ENCODE measurements around the gene ISM1.

The ISM1 gene

DNA sequence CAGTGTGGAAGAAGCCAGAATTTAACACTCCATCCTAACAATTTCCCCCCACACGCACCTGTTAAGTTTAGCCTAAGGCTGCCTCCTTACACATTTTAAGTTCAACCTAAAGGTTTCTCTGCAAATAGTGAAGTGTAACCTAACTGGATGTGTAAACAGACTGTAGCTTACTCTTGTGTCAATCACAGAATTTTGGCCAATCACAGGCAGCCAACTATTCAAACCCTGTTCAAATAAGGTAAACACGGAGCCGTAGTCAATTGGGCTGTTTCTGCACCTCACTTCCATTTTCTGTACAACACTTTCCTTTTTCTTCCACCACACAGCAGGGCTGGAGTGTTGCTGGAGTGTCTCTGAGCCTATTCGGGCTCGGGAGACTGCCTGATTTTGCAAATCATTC lies 92.1 kb downstream of the ISM1 start:
- no peak for DNase-seq (ENCODE audit: low read depth in 3 of 3)

DNA sequence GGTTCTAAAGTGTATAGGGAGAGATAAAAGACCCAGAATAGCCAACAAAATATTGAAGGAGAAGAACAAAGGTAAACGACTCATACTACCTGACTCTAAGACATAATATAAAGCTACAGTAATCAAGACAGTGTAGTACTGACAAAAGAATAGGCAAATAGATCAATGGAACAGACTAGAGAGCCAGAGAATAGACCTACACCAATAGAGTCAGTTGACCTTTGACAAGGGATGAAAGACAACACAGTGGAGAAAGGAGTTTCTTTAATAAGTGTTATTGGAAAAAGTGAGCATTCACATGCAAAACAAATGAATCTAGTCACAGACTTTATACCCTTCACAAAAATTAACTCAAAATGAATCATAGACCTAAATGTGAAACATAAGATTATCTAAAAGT lies 96.4 kb downstream of the ISM1 start:
- no peak for DNase-seq (ENCODE audit: low read depth in 3 of 3)

DNA sequence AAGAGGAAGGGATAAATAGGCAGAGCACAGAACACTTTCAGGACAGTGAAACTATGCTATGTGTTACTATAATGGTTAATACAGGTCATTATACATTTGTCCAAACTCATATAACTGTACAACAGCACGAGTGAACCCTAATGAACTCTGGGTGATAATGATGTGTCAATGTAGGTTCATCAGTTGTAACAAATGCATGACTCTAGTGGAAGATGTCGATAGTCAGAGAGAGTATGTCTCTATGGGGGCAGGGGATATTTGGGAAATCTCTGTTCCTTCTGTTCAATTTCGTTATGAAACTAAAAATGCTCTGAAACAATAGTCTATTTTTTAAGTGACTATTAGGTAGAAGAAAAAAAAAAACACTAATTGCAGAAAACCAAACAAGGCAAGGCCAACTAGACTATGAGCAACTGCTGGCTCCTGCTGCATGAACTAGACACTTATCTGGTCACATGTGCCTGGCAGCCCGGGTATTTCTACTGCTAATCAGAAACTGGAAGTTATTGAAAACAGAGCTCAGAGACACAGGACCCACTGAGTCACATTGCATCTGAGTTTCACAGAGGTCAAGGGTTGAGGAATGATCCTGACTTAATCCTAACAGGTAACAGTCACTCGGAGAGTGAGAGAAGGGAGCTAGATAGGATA lies 97.9 kb downstream of the ISM1 start:
- DNase-seq (ENCODE audit: low read depth in 3 of 3) = no peak

GRCh38 chr20:13320702-13321101 lies 99.6 kb downstream of the ISM1 start:
- no peak for DNase-seq (ENCODE audit: low read depth in 3 of 3)

DNA sequence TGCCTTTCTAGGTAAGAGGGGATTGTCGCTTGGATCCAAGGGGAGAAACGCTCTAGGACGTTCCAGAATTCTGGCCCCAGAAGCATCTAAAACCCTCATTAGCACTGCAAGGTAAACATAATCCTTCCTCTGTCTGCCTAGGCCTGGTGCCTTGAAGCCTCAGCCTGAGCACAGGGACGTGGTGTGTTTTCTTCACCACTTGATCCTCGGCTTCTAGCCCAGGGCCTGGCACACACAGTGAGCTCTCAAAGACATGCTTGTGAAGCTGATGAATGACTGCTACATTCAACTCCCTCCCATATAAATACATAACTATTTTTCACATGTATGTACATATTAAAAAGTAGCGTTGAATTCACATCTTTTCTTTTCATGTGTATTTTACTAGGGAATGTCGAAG lies 100.3 kb downstream of the ISM1 start:
- DNase-seq (ENCODE audit: low read depth in 3 of 3) = no peak

GRCh38 chr20:13322198-13322597 lies 101.1 kb downstream of the ISM1 start:
- no peak for DNase-seq (ENCODE audit: low read depth in 3 of 3)

DNA sequence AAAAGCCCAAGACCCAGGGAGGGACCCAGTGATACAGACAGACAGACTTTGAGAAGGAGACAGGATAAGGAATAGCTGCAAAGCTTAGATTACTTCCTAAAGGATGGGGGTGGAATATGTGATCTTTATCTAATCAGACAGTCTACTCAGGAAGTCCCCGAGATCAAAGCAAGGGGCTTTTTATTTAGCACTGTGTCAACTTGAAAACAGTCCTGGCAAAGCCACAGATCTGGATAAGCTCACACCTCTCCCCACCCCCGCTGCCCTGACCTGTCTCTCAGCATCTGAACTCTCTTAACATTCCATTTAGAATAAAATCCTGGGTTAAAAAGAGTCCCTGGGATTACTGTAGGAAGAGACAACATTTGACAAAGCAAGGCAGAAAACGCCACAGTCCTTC lies 101.5 kb downstream of the ISM1 start:
- DNase-seq (ENCODE audit: low read depth in 3 of 3) = no peak

GRCh38 chr20:13325033-13325432 lies 104.0 kb downstream of the ISM1 start:
- no peak for DNase-seq (ENCODE audit: low read depth in 3 of 3)

DNA sequence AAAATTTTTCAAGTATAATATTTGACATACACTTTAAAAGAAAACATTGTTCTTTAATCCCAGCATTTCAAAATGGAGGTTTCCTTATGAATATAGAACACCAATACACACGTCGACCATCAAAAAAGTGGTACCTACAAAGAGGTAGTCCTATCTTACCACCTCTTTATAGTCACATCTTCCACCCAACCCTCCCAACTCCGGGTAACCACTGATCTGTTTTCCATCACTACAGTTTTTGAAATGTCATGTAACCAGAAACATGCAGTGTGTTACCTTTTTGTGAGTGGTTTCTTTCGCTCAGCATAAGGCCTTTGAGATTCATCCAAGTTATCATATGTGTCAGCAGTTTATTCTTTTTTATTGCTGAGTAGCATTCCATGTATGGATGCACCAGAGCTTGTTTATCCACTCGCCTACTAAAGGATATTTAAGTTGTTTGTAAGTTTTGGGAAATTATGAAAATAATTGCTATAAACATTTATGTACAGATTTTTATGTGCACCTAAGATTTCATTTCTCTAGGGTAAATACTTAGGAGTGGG lies 104.8 kb downstream of the ISM1 start:
- DNase-seq (ENCODE audit: low read depth in 3 of 3) = no peak

GRCh38 chr20:13331536-13331935 lies 110.5 kb downstream of the ISM1 start:
- DNase-seq (ENCODE audit: low read depth in 3 of 3) = no peak

DNA sequence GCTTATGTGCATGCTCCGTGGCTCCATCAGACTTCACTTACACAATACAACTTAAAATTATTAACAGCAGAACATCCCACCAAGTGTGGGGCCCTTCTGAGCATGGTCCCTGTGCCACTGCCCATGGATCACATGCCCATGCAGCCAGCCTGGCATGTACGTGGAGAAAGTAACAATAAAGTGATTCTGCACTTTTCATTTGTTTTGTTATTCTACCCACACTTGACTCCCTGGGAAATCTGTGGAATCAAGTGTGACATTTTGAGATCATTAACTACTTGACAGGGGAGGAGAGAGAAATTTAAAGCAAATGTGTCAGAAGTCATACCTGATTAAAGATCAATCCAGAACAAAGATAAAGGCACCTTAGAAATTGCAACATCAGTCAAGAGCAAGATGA lies 112.0 kb downstream of the ISM1 start:
- no peak for DNase-seq (ENCODE audit: low read depth in 3 of 3)

DNA sequence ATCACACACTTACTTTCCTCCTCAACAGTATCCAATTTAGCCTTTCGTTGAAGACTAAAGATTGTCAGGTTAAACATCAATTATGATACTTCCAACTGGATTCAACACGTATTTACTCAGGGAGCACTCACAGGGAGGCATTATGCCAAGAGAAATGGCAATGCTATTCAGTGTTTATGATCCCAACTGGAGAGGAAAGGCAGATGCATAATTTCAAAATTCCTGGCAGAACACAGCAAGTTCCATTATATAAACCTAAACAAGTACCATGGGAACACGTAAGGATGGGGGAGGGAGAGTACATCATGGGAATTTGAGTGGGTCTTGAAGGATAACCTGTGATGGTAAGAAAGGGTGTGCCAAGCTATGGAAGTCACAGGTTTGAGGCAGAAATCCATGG lies 112.7 kb downstream of the ISM1 start:
- DNase-seq (ENCODE audit: low read depth in 3 of 3) = no peak

GRCh38 chr20:13336308-13337089 lies 115.4 kb downstream of the ISM1 start:
- no peak for DNase-seq (ENCODE audit: low read depth in 3 of 3)

- no peak for DNase-seq (ENCODE audit: low read depth in 3 of 3)
Observed at GRCh38 chr20:13337090-13337784, 116.2 kb downstream of the ISM1 start.

- DNase-seq (ENCODE audit: low read depth in 3 of 3) = no peak
Observed at GRCh38 chr20:13338097-13338661, 117.1 kb downstream of the ISM1 start.

- DNase-seq (ENCODE audit: low read depth in 3 of 3) = no peak
Observed at GRCh38 chr20:13338999-13339411, 117.9 kb downstream of the ISM1 start.

DNA sequence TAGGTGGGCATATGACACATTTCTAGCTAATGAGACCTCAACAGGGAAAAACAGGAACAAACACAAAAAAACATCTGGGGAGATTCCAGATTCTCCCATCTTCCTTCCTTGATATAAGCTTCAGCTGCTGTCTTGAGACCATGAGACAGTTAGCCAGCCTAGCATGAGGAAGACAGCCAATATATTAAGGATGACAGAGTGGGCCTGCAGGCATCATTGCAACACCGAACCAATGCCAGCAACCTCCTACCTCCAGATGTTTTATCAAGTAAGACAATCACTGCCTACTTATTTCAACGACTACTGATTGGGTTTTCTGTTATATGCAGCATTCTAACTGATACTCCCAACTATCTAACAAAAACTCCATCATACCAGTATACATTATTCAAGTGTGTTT lies 119.0 kb downstream of the ISM1 start:
- no peak for DNase-seq (ENCODE audit: low read depth in 3 of 3)

GRCh38 chr20:13341737-13342393 lies 120.8 kb downstream of the ISM1 start:
- DNase-seq (ENCODE audit: low read depth in 3 of 3) = no peak

DNA sequence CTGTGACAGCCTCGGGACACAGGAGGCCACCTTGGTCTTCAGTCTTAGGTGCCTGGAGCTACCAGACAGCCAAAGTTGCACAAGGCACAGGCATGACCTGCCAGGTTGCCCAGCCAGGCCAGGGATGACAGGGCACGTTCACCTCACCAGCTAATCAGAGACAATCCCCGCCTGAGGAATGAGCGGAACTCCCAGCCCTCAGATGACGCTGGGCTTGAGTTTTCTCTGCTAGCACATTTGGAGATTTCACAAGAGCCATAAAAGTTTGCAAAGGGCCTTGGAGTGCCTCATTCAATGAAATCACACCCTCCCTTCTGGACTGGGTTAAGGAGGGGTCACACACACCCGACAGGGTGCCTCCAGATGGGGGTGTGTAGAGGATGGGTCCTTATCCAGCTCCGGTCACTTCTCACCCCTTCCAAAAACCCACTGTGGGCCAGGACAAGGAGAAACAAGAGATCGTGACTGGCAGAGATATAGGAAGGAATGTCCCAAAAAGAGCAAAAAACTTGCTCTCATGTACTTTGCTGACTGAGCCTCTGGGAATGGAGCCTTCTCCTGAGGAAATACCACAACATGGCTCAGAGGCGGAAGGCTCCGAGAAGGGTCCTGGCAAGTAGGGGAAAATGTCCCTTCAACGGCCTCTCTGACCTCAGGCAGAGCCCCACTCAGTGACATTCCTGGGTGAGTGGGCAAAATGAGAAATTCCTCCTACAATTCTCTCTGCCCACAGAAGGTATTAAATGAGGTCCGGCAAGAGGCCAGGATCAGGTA lies 121.6 kb downstream of the ISM1 start:
- DNase-seq (ENCODE audit: low read depth in 3 of 3) = no peak

DNA sequence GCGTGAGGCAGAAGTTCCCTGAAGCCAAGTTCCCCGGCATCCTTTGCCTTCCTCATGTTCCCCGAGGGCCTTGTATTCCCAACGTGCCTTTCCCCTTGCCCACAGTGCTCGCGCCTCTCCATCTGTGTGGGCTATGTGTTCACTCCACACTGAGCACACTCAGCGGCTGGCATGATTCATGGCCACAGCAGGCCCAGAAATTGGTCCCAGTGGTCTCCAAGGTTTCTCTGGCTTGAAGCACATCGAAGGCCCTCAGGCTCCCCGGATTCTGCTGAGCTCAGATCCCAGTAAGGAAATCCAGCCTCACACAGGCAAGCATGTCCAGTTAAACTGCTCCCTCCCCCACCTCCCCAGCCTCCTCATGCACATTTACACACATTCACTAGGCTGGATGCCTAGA lies 123.6 kb downstream of the ISM1 start:
- no peak for DNase-seq (ENCODE audit: low read depth in 3 of 3)
